Activated CD4-positive, alpha-beta T cell treated with anti-CD3 and anti-CD28 coated beads, Interleukin-2, amount 50 U/mL, for 16 hours (primary cell): Measurements from ENCODE around the gene CFAP47.

Experiments
- DNase-seq: peaks from one replicate; pipeline ENCODE4 v3.0.0-alpha.2; 2020

CFAP47 gene

GRCh38 chrX:36266155-36266554, 346.6 kb downstream of the CFAP47 start:
- DNase-seq, result no peak

- no peak for DNase-seq
Observed at GRCh38 chrX:36310136-36310535, 390.6 kb downstream of the CFAP47 start.

GRCh38 chrX:36314303-36314702, 394.8 kb downstream of the CFAP47 start:
- no peak for DNase-seq

GRCh38 chrX:36334572-36334971, 415.0 kb downstream of the CFAP47 start:
- no peak for DNase-seq

- DNase-seq, result no peak
Observed at GRCh38 chrX:36336751-36337150, 417.2 kb downstream of the CFAP47 start.

GRCh38 chrX:36344301-36344700, 424.8 kb downstream of the CFAP47 start:
- DNase-seq, result no peak

- DNase-seq, result no peak
Observed at GRCh38 chrX:36348509-36348908, 429.0 kb downstream of the CFAP47 start.

GRCh38 chrX:36357855-36358254, 438.3 kb downstream of the CFAP47 start:
- no peak for DNase-seq

- DNase-seq, result no peak
Observed at GRCh38 chrX:36364262-36364661, 444.7 kb downstream of the CFAP47 start.

GRCh38 chrX:36383495-36383894, 464.0 kb downstream of the CFAP47 start:
- no peak for DNase-seq

GRCh38 chrX:36388901-36389300, 469.4 kb downstream of the CFAP47 start:
- DNase-seq, result no peak

GRCh38 chrX:36401774-36402173, 482.2 kb downstream of the CFAP47 start:
- no peak for DNase-seq

GRCh38 chrX:36407836-36408235, 488.3 kb downstream of the CFAP47 start:
- DNase-seq, result no peak

GRCh38 chrX:36414056-36414455, 494.5 kb downstream of the CFAP47 start:
- DNase-seq, result no peak

- no peak for DNase-seq
Observed at GRCh38 chrX:36422368-36422767, 502.8 kb downstream of the CFAP47 start.

- no peak for DNase-seq
Observed at GRCh38 chrX:36431819-36432218, 512.3 kb downstream of the CFAP47 start.

GRCh38 chrX:36434522-36434921, 515.0 kb downstream of the CFAP47 start:
- no peak for DNase-seq
